Upper lobe of left lung (tissue), 4 donors: ENCODE data around the gene UBASH3A.

ENCODE experiments used
- CTCF ChIP-seq, 6 experiments: fragments of 450-650 bp in 4 of 6; fragments of 200-600 bp in 2 of 6; sonication (generic) in 2 of 6; IDR thresholded peaks; one replicate each; pipeline ENCODE4 v1.5.1; 2016 to 2019; ENCODE audit warnings: antibody characterized with exemption in 6 of 6
- EP300 ChIP-seq, 4 donors: sonication (generic); formaldehyde crosslinking; IDR thresholded peaks; one replicate each; pipeline ENCODE4 v1.5.1; 2017; ENCODE audit warnings: antibody characterized with exemption in 4 of 4, control low read depth in 2 of 4
- POLR2AphosphoS5 ChIP-seq, 2 donors: sonication (generic); formaldehyde crosslinking; IDR thresholded peaks; one replicate each; pipeline ENCODE4 v1.5.1; 2017; ENCODE audit warnings: antibody characterized with exemption in 2 of 2

- TF ChIP-seq CTCF (IDR thresholded peaks at IDR 0.05) (no peak), EP300 (IDR thresholded peaks at IDR 0.05) (no peak), POLR2AphosphoS5 (IDR thresholded peaks at IDR 0.05) (no peak)
Measured at GRCh38 chr21:42435833-42436232, 32.1 kb downstream of the UBASH3A start.
